GM19452 (cell line): ENCODE data around the gene RBM6.

Source experiments
- ATAC-seq: cut with Tn5 transposase; IDR thresholded peaks from one replicate; pipeline ENCODE4 v1.9.1; 2021; ENCODE audit not compliant: unreplicated experiment

The RBM6 gene

DNA sequence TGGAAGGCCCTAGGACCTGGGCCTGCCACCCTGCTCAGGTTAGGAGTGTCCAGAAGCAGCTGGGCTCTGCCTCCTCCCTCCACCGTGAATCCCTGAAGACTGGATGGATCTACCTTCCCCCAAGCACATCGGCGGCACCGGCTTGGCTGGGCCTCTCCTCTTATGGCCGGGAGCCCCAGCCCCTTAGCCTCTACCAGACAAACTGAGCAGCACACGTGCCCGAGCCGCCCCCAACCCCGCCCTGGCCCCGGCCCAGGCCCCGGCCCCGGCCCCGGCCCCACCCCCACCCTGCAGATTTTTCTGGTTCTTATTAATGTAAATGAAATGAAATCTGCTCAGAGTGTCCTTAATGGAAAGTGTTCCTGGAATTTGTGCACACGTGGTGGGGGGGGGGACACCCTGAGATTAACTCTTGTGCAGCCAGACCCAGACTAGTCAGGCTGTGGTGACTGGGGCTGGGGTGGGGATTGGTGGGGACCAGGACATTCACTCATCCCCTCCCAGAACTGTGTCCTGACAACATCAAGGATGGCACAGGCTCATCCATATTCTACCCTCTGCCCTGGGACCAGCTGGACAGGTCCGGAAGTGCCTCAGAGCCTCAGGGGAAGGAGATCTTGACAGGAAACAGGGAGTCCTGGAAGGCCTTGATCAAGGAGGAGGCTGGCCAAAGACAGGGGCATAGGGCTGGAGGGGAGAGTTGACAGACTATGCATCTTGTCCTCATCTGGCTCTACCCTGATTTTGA, 184.3 kb downstream of the RBM6 start:
- no peak for ATAC-seq

DNA sequence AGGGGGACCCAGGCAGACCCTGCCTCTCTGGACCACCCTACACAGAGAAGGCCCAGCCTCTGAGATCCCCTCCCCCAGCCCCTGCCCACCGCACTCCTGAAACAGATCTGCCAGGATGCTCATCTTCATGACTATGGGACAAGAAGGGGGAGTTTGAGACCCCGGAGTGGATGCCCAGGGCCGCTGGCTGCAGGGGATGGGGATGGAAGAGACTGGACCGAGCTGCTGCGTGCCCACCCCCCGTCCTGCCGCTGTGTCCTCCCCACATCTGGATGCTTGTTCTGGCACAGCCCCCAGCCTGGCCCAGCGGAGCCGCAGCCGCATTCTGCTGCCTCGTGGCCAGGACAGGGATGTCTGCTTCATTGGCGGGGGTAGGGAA, 184.8 kb downstream of the RBM6 start:
- ATAC-seq, result no peak

DNA sequence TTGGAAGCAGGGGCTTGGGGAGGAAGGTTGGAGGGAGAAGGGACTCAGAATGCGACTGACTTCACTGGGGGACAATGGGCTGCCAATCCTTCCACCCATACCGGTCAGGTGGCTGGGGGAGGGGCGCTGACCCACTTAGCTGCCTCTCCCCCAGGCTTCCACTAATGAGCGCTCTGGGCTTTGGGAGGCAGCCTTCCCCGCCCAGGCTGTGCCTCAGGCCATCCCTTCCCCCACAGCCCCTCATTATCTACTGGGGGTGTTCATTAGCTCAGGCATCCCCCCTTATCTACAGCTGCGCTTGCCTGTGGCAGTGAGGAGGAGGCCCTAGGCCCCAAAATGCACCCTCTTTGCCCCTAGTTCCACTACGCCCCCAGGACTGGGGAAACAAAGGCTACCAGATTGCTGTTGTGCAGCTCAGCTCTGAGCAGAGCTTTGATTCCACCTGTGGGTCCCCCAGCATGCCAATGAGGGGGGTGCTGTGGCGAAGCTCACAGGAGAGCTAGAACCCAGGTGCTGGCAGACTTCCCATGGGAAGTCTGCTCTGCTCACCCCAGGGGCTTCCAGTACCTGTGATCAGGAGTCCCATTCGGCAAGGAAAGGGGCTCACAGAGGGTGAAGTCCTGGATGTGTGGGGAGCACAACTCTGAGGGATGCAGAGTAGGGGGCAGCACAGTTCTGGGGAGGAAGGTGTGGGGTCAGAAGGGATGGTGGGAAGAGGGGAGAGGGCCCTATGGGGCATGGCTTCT, 185.8 kb downstream of the RBM6 start:
- ATAC-seq, result no peak

DNA sequence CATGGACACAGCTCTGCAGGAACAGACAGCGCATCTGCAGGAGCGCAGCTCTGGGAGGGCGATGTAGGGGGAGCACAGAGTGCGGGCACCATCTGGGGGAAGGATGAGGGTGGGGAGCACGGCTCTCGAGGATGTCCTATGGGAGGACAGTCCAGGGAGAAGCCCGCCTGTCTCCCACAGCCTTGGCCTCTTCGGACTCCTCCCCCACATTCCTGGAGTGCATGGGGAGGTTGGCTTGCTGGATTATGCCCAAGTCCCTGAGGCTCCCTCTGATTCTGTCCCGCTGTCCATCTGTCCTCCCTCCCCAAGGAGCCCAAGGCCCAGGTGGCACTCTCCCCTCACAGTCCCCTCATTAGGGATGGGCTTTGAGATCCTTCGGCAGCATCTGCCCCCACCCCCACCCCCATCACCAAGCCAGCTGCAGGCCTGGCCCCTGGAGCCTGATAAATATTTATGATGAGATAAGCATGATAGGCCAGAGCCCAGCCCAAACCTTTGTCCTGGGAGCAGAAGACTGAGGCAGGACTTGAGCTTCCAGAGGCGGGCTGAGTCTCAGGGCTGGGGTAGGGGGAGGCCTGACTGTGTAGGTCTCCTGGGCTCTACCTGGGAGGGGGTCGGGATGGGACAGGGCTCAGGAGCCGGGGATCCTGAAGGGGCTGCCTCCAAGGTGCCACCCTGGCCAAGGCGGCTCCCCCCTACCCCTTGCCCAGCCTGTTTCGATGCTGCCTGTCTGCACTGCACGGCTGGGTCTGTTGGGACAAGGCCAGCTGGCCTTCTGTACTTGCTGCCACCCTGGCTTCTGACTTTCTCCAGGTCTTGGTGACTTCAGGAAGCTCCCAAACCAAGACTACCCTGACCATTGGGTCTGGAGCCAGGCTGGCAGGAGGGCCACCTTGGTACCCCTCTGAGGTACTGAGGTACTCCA, 186.6 kb downstream of the RBM6 start:
- ATAC-seq, result no peak
